T-helper 17 cell (primary cell): ENCODE data around the gene KLHDC9. TPM values are rescaled to one million over a fixed set of nuclear protein-coding genes. Genes with fewer than 3 reads are reported as not detected.

Experiments used
- ATAC-seq: fragments of 150-1000 bp; cut with Tn5 transposase; 2 replicates; pipeline ENCODE4 v1.10.0; 2021; ENCODE audit warnings: mild to moderate bottlenecking, moderate library complexity
- DNase-seq, 3 donors: peaks; one replicate each; pipeline versions ENCODE4 v3.0.0 to v3.0.0-alpha.2; 2020 to 2021
- H3K9me3 ChIP-seq: one replicate; pipeline ENCODE4 v1.7.0; 2013; ENCODE audit warnings: low read length, mild to moderate bottlenecking; ENCODE audit not compliant: control insufficient read depth, poor library complexity, severe bottlenecking
- H3K27ac Mint-ChIP-seq: one replicate; pipeline ENCODE4 v1.8.0; 2022; ENCODE audit warnings: mild to moderate bottlenecking, moderate library complexity, mixed read lengths
- H3K27me3 Mint-ChIP-seq: one replicate; pipeline ENCODE4 v1.8.0; 2022; ENCODE audit warnings: mixed read lengths
- H3K36me3 Mint-ChIP-seq: one replicate; pipeline ENCODE4 v1.8.0; 2022; ENCODE audit warnings: low read depth, mixed read lengths
- H3K4me1 Mint-ChIP-seq: one replicate; pipeline ENCODE4 v1.8.0; 2022; ENCODE audit warnings: mild to moderate bottlenecking, mixed read lengths
- H3K4me3 Mint-ChIP-seq: one replicate; pipeline ENCODE4 v1.8.0; 2022; ENCODE audit warnings: mild to moderate bottlenecking, moderate library complexity, mixed read lengths
- total RNA-seq, 4 donors: library from RNA in 2 of 4; stranded (reverse) in 2 of 4; gene quantifications; one replicate each; pipeline ENCODE4 v1.2.3 and lab custom pipeline; 2022 to 2026

The KLHDC9 gene
- total RNA-seq, 2 donors from 2014 or later, result 0.57 TPM; not detected in 1

DNA sequence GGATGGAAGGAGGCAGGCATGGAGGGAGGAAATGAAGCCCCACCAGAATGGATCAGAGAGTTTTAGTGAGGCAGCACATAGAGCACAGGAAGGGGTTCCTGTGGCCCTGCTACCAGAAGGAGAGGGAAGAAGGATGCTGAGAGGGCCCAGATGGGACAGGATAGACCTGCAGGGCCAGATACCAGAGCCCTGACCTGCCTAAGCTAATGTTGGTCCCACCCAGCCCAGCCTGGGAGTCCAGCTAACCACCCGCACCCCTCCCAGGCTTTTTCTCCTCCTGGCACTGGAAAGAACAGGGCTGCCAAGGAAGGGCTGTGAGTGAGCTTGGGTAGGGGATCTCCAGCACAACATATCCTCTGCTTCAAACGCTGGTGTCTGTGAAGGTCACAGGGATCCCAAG, 15.7 kb upstream of the KLHDC9 start:
- H3K9me3 ChIP-seq, result no peaks in the 10 kb centered on the region
- ATAC-seq, result no peak
- no peak overlapping the region for H3K27ac Mint-ChIP-seq
- no peak overlapping the region for H3K4me3 Mint-ChIP-seq
- H3K27me3 Mint-ChIP-seq, result no peaks in the 10 kb centered on the region
- H3K36me3 Mint-ChIP-seq, result peaks cover 3% of the 10 kb centered on the region
- DNase-seq, result no peak
- peaks cover 16% of the 10 kb centered on the region for H3K4me1 Mint-ChIP-seq

DNA sequence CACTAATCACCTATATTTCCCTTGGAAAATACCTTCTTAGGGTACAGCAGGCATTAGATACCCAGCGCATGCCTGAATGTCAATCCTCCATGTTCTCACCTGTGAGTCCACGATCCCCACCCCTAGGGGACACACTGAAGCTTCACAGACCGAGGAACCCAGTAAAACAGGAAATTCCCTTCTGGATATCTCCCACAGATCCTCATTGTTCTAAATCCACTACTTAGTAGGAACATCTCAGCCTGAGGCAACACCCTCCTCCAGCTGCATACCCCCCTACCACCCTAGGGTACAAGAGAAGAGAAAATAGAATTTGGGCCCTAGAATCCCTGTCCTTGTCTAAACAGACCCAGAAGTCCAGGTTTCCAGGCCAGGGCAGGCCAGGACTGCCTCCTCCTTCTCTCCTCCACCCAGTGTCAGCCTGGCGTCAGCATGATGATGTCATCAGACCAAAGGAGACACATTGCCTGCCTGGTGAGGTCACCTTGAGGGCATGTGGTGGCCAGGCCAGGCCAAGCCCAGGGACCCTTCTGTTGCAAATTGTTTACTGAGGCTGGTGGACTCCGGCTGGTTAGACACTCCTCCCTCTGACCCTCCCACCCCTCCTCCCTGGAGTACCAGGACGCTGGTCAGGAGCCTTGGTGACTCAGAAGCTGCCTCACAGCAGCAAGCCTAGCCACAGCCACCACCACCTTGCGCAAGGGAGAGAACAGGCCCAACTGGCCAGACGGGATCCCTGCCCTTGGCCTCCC, 15.0 kb upstream of the KLHDC9 start:
- Mint-ChIP-seq H3K27ac (no peak overlapping the region), H3K4me1 (peaks cover 18% of the 10 kb centered on the region), H3K27me3 (no peaks in the 10 kb centered on the region), H3K36me3 (peaks cover 3% of the 10 kb centered on the region), H3K4me3 (no peak overlapping the region)
- ATAC-seq, result peak; percentile 62
- no peaks in the 10 kb centered on the region for H3K9me3 ChIP-seq
- DNase-seq, result no peak

DNA sequence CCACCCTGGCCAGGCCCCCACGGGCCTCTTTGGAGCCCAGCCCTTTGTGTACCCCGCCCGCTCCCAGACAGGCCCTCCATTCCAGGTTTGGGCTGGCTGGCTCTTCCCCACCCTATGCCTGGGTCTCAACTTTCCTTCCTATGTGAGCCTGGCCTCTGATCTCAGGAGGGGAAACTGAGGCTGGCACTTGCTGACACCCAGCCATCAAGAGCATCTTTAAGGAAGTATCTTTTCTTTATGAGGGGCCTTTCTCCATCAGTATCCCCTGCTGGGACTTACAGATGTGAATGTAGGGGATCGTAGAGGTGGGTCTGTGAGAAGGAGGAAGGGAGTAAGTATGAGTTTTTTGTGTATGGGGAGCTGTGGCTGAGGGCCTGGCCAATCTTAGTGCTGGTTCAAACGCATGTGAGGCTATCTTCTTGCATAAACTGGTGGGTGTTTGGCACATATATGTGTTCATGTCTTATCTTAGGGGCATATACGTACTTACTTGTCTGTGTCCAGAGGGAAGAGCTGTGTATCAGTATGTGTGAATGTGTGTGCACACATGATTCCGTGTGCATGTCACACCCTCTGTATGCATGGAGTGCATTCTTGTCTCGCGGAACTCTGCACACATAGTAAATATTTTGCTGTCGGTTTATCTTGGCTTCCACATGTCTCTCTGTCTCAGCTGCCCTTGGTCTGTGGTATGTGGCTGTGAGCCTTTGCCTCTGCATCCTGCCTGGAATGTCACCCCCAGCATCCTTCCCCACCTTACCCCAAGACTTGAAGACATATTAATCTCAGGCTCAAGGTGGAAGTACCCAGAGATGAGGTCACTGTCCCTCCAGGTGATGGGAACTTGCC, 14.2 kb upstream of the KLHDC9 start:
- DNase-seq (no peak), ATAC-seq (no peak)
- no peak overlapping the region for H3K4me3 Mint-ChIP-seq
- H3K27me3 Mint-ChIP-seq, result no peaks in the 10 kb centered on the region
- peaks cover 3% of the 10 kb centered on the region for H3K36me3 Mint-ChIP-seq
- H3K27ac Mint-ChIP-seq, result no peak overlapping the region
- H3K9me3 ChIP-seq, result no peaks in the 10 kb centered on the region
- peaks cover 18% of the 10 kb centered on the region for H3K4me1 Mint-ChIP-seq

DNA sequence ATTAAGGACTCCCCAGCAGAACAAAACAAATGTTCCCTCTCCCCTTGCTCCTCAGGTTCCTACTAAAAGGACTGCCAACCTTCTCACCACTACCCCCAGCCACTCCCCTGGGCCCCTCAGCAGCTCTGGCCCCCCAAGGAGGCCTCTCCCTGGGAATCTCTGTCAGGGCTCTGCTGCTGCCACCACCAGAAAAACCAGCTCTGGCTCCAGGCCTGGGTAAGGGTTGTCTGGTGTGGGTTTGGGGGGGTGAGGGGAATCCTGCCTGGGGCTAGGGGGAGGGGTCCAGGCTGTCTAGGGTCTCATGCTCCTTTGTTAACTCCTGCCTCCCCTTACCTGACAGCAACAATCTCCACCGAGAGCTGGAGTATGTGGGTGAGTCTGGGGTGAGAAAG, 13.6 kb upstream of the KLHDC9 start:
- Mint-ChIP-seq H3K27me3 (no peaks in the 10 kb centered on the region), H3K4me3 (no peak overlapping the region), H3K27ac (no peak overlapping the region), H3K4me1 (peaks cover 18% of the 10 kb centered on the region), H3K36me3 (peaks cover 3% of the 10 kb centered on the region)
- DNase-seq, result no peak
- H3K9me3 ChIP-seq, result no peaks in the 10 kb centered on the region
- ATAC-seq, result no peak

DNA sequence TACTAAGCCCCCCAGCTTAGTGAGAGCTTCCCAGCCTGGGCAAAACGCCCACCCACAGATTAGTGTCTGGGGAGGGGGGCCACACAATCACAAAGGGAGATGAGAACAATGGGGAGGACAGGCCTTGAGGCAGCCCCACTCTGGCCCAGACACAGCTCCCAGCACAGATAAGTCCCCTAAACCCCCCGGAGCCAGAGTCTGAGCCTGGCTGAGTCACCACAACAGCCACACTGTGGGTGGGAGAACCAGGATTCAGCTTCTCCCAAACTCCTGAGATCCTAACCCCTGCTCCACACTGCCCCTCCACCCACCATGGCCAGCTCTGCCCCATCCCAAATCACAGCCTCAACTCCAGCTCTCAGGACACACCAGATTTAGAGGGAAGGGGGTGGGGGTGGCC, 13.0 kb upstream of the KLHDC9 start:
- H3K9me3 ChIP-seq, result no peaks in the 10 kb centered on the region
- DNase-seq, result no peak
- no peak overlapping the region for H3K4me3 Mint-ChIP-seq
- H3K4me1 Mint-ChIP-seq, result peaks cover 16% of the 10 kb centered on the region
- ATAC-seq, result no peak
- no peak overlapping the region for H3K27ac Mint-ChIP-seq
- peaks cover 3% of the 10 kb centered on the region for H3K36me3 Mint-ChIP-seq
- no peaks in the 10 kb centered on the region for H3K27me3 Mint-ChIP-seq

DNA sequence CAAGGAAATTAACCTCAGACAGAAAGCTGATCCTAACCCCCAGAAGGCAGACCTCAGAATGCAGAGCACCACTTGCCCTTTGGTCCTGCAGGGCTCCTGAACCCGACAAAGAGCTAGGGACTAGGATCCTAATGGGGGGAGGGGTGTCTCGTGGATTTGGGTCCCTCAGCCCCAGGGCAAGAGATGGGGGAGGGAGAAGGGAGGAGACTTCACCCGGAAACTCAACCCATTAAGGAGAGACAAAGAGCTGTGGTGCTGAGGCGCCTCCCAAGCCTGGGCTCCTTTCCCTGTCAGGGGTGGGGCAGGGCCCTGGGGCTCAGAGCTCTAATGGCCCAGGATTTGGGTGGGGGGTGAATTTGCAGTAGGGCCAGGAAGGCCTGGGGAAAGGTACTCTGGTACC, 11.7 kb upstream of the KLHDC9 start:
- ATAC-seq (no peak), DNase-seq (no peak)
- Mint-ChIP-seq H3K27me3 (no peaks in the 10 kb centered on the region), H3K4me3 (no peak overlapping the region), H3K27ac (peak overlapping the region; percentile 69), H3K36me3 (peaks cover 3% of the 10 kb centered on the region), H3K4me1 (peaks cover 14% of the 10 kb centered on the region)
- no peaks in the 10 kb centered on the region for H3K9me3 ChIP-seq

DNA sequence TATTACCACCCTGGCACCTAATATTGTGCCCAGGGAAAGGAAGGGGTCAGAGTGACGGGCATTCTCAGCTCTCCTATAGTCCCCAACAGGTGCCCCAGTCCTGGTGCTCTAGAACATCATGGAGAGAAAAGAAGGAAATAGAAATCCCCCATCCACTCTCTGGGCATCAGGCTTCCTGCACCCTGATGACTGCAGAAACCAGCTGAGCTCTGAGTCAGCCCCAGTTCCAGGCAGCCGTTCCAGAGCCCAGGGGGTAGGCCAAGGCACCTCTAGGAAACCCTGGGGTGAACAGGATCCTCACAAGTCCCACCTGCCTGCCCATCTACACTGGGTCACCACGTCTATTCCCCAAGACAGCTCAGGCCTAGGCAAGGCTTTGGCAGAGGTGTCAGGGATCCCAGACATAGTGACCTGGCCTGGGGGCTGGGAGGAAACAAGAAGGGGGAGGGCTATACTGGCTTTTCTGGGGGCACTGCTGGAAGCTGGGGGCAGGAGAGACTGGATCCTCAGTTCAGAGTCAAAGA, 9.5 kb upstream of the KLHDC9 start:
- no peak for ATAC-seq

DNA sequence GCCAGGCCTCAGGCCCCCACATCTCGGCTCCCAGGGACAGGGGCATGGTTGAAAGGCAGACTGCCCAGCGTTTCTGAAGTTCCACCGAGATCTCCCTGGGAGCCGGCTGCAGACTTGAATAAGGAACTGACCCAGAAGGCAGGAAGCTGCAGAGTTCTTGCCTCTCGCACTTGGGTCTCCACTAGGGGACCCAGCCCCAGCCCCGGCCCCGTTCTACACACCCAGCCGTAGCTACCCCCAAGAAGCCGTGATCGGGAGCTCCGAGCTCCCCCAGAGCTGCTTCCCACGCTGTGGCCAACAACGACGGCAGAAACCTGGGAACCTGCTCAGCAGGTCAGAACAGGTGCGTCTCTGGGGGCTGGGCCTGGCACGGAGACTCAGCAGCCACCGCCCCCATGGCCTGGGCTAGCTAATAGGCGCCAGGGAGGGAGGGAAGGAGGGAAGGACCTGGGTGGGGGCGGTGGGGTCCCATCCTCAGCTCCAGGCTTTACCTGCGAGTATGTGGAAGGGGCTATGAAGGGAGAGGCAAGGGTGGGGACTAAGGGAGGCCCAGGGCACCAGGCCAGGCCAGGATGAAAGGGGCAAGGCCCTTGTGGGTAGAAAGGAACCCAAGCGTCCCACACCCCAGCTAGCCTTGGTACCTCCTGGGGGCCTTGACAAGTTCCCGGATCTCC, 8.8 kb upstream of the KLHDC9 start, which contains the start of gene NECTIN4:
Gene NECTIN4 (minus strand): TSS at position 308 of the 674 bp plus-strand sequence. CDS start 262 bp downstream, at position 46.
- peaks cover 9% of the 10 kb centered on the region for H3K4me1 Mint-ChIP-seq

More for the DNA sequence above, 9.5 kb upstream of the KLHDC9 start:
- no peak overlapping the region for H3K4me3 Mint-ChIP-seq
- H3K27ac Mint-ChIP-seq, result peak overlapping the region; percentile 39
- peaks cover 3% of the 10 kb centered on the region for H3K36me3 Mint-ChIP-seq
- H3K27me3 Mint-ChIP-seq, result no peaks in the 10 kb centered on the region
- H3K4me1 Mint-ChIP-seq, result peaks cover 11% of the 10 kb centered on the region
- DNase-seq, result no peak
- H3K9me3 ChIP-seq, result no peaks in the 10 kb centered on the region

DNA sequence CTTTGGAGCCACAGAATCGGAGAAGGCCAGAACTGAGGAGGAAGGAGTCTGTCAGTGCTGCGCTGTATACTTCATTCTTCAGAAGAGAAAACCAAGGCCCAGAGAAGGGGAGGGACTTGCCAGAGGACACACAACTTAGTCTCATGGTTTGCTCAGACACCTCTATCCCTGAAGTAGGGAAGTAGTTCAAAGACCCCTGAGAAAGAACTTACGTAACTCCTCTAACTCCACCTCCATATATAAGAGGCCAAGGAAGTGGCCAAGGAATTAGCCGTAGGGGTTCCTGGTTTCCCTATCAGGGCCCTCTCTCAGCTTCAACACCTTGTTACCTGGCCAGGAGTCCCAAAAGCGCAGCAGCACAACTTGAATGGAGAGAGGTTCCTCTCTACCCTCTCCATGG, 8.2 kb upstream of the KLHDC9 start:
- Mint-ChIP-seq H3K36me3 (peaks cover 3% of the 10 kb centered on the region), H3K27ac (no peak overlapping the region), H3K27me3 (no peaks in the 10 kb centered on the region), H3K4me3 (no peak overlapping the region), H3K4me1 (peaks cover 9% of the 10 kb centered on the region)
- no peaks in the 10 kb centered on the region for H3K9me3 ChIP-seq
- no peak for DNase-seq
- ATAC-seq, result no peak

More for the DNA sequence above, 8.8 kb upstream of the KLHDC9 start, which contains the start of gene NECTIN4:
- no peaks in the 10 kb centered on the region for H3K27me3 Mint-ChIP-seq
- DNase-seq (no peak), ATAC-seq (no peak)
- no peaks in the 10 kb centered on the region for H3K9me3 ChIP-seq
- peak within 1 kb of the TSS; percentile 39 for H3K27ac Mint-ChIP-seq
- no peak within 1 kb of the TSS for H3K4me3 Mint-ChIP-seq
- peaks cover 3% of the 10 kb centered on the region for H3K36me3 Mint-ChIP-seq

DNA sequence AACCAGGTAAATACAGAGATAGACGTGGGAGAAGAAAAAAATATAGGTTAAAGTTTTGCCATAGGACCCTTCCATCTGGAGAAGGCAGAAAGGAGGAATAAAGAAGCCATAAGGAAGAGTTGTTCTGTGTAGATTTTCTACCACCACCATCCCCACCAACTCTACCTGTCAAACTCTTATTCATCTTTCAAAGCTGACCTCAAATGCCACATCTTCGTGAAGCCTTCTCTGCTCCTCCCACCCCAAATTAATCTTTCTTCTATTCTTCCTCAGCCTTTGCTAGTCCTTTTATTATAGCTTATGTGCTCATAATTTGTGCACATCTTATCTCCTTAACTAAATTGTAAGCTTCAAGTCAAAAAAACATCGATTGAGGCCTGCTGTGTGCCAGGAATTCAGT, 7.5 kb upstream of the KLHDC9 start:
- H3K4me3 Mint-ChIP-seq, result no peak overlapping the region
- no peaks in the 10 kb centered on the region for H3K27me3 Mint-ChIP-seq
- H3K36me3 Mint-ChIP-seq, result peaks cover 3% of the 10 kb centered on the region
- no peak for DNase-seq
- H3K27ac Mint-ChIP-seq, result no peak overlapping the region
- no peak for ATAC-seq
- no peaks in the 10 kb centered on the region for H3K9me3 ChIP-seq
- H3K4me1 Mint-ChIP-seq, result peaks cover 9% of the 10 kb centered on the region

DNA sequence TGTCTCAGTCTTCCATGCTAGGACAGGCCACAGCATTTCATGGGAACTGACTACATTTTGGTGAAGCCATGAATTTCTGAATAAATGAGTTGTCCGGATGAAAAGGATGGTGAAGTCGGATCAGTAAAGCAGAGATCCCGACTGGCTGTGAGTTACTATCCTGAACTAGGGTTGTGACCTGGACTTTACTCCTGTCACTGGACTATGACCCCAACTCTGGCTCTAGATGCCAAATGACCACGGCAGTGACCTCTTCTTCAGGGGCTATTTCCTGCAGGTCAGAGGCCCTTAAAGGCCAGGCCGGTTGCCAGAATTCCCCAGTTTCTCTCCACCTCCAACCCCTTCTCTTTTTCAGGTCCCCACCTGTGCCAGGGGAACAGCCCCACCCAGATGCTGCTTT, 7.1 kb upstream of the KLHDC9 start:
- DNase-seq, result no peak
- Mint-ChIP-seq H3K27me3 (no peaks in the 10 kb centered on the region), H3K4me1 (peaks cover 6% of the 10 kb centered on the region), H3K36me3 (peaks cover under 1% of the 10 kb centered on the region), H3K4me3 (no peak overlapping the region), H3K27ac (no peak overlapping the region)
- no peak for ATAC-seq
- H3K9me3 ChIP-seq, result no peaks in the 10 kb centered on the region

DNA sequence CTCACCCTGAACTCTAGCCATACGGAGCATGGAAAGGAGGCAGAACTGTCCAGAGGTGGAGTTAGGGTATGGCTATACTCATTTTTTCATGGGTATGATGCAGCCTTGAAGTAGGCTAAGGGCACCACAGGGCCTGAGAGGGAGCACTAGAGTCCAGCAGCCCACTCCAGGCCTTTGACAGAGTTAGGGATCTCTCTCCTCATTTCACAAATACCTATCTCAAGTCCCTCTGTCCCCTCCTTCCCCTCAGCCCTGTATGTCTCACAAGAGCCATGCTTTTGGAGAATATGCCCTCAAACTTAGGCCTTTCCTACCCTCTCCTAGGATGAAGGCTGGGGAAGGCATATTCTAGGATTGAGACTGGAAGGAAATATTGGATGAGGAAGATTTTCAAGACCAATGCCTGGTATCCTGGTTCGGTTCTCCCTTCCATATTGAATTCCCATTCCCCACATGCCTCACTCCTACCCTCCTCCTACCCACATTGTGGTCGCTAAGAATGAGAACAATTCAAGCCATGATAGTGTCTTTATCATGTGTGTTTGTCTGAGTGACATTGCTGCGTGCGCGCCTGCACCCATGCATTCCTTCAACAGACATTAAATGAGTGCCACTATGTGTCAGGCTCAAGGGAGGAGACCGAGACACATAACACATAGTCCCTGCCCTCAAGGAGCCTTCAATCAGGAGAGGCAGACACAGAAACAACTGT, 6.2 kb upstream of the KLHDC9 start:
- H3K27ac Mint-ChIP-seq, result no peak overlapping the region
- no peaks in the 10 kb centered on the region for H3K36me3 Mint-ChIP-seq
- ATAC-seq (no peak), DNase-seq (no peak)
- H3K4me3 Mint-ChIP-seq, result no peak overlapping the region
- no peaks in the 10 kb centered on the region for H3K27me3 Mint-ChIP-seq
- no peaks in the 10 kb centered on the region for H3K9me3 ChIP-seq
- H3K4me1 Mint-ChIP-seq, result peaks cover 10% of the 10 kb centered on the region
